CD4-positive, alpha-beta memory T cell (primary cell): Measurements from ENCODE around the gene PFDN1. TPM values are rescaled to one million over a fixed set of nuclear protein-coding genes. Genes with fewer than 3 reads are reported as not detected.

Experiments used
- CTCF ChIA-PET: fragments of 350-600 bp; sonication (Branson Sonifier 250); formaldehyde crosslinking; loops from one replicate; lab custom pipeline; 2021; ENCODE audit warnings: inconsistent platforms; ENCODE audit not compliant: partially characterized antibody; lab: Charles Lee
- POLR2A ChIA-PET: fragments of 350-600 bp; sonication (Branson Sonifier 250); formaldehyde crosslinking; loops from one replicate; lab custom pipeline; 2021; ENCODE audit not compliant: partially characterized antibody; lab: Charles Lee
- DNase-seq, 5 donors: peaks; one replicate each; pipeline versions ENCODE4 v3.0.0 to v3.0.0-alpha.2; 2020 to 2022; ENCODE audit warnings: mixed read lengths in 1 of 5
- H3K27ac ChIP-seq: one replicate; pipeline ENCODE4 v1.7.0; 2013; ENCODE audit warnings: low read depth, low read length
- H3K27me3 ChIP-seq: 2 replicates; pipeline ENCODE4 v1.7.0; 2013; ENCODE audit warnings: mild to moderate bottlenecking, low read length, moderate library complexity; ENCODE audit not compliant: insufficient read depth
- H3K36me3 ChIP-seq: 2 replicates; pipeline ENCODE4 v1.7.0; 2013; ENCODE audit warnings: mild to moderate bottlenecking, low read length, moderate library complexity; ENCODE audit not compliant: insufficient read depth
- H3K4me1 ChIP-seq: 2 replicates; pipeline ENCODE4 v1.7.0; 2013; ENCODE audit warnings: mild to moderate bottlenecking, low read length, moderate library complexity; ENCODE audit not compliant: insufficient read depth
- H3K4me3 ChIP-seq, 2 donors: one replicate each; pipeline ENCODE4 v1.7.0; 2013; ENCODE audit warnings: low read length in 2 of 2, mild to moderate bottlenecking in 1 of 2
- H3K9me3 ChIP-seq, 2 donors: one replicate each; pipeline ENCODE4 v1.7.0; 2013; ENCODE audit warnings: low read length in 2 of 2, control low read depth in 1 of 2; ENCODE audit not compliant: control insufficient read depth in 1 of 2
- H3K27ac Mint-ChIP-seq, 7 donors: one replicate each; pipeline ENCODE4 v1.8.0; 2020 to 2021; ENCODE audit warnings: mixed read lengths in 7 of 7, mild to moderate bottlenecking in 6 of 7, inconsistent platforms in 3 of 7, moderate library complexity in 3 of 7
- H3K27me3 Mint-ChIP-seq, 2 donors: one replicate each; pipeline ENCODE4 v1.8.0; 2020 to 2021; ENCODE audit warnings: mixed read lengths in 2 of 2
- H3K36me3 Mint-ChIP-seq, 2 donors: one replicate each; pipeline ENCODE4 v1.8.0; 2020 to 2021; ENCODE audit warnings: mixed read lengths in 2 of 2, inconsistent platforms in 1 of 2, mild to moderate bottlenecking in 1 of 2
- H3K4me1 Mint-ChIP-seq, 4 donors: one replicate each; pipeline ENCODE4 v1.8.0; 2020 to 2021; ENCODE audit warnings: mixed read lengths in 4 of 4, mild to moderate bottlenecking in 1 of 4
- H3K4me3 Mint-ChIP-seq, 8 donors: one replicate each; pipeline ENCODE4 v1.8.0; 2020 to 2021; ENCODE audit warnings: mixed read lengths in 8 of 8, mild to moderate bottlenecking in 7 of 8, moderate library complexity in 6 of 8, inconsistent platforms in 3 of 8
- H3K9me3 Mint-ChIP-seq, 8 donors: one replicate each; pipeline ENCODE4 v1.8.0; 2020 to 2021; ENCODE audit warnings: mixed read lengths in 8 of 8, mild to moderate bottlenecking in 5 of 8, inconsistent platforms in 3 of 8, moderate library complexity in 1 of 8
- intact Hi-C: fragments of 100-400 bp; cut with micrococcal nuclease; formaldehyde crosslinking; loops from one replicate; pipeline ENCODE4 v1.15.1; 2023
- polyA plus RNA-seq, 2 donors: library from polyadenylated mRNA; unstranded; fragments of 300-500 nt; fragmentation: Illumina TruSeq; gene quantifications; one replicate each; pipeline ENCODE4 v1.2.3, GENCODE V29; 2021
- total RNA-seq, 2 experiments: library from RNA; stranded (reverse); gene quantifications; one replicate each; pipeline ENCODE4 v1.2.3, GENCODE V29; 2021

Gene PFDN1
- total and polyA plus RNA-seq, 4 experiments from 2014 or later: 24.8 to 223 (median 70.9) TPM

DNA sequence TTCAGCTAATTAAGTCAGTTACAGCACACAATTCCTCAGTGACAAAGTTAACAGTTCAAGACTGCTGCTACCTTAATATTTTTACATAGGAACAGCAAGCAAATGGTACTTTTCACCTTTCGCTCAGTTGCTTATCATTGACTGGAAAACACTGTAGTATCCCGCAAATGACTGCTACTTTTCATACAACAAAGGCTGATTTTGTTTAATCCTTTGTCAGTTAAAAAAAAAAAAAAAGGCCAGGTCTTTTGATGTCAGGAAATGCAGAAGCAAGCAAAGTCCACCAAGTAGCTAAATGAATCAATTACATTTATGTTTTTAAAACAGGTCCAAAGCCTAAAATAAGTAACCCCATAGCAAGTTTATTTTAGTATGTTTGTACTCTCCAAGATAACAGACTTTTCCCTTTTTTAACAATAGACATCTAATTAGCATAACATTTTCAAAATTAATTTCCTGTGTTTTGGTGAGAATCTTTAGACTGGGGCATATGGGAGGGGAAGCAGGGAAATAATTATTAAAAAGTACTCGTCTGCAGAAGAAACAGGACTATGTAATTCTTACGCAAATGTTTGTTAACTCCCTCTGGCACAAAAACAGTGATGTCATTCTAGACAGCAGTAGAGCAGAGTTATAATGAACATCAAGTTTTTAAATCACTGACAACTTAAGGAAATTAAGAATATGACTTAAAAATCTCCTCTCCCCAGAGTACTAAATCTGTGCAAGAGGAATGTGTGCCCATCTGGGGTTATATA, 9.6 kb downstream of the PFDN1 start:
- H3K4me3 Mint-ChIP-seq: peak overlapping the region in 3 of 8 donors; percentile 8 to 52 (median 11)
- POLR2A ChIA-PET: interaction anchor here (1.0 to 1.5 kb wide), 2 partner anchors 10 to 108 kb away, joined by 3 to 4 read pairs; partner anchors contain the start of genes ANKHD1 and PFDN1

GRCh38 chr5:140292212-140293036, 10.5 kb downstream of the PFDN1 start:
- no peaks in the 10 kb centered on the region for H3K27me3 Mint-ChIP-seq
- Histone ChIP-seq H3K9me3 (no peaks in the 10 kb centered on the region), H3K27me3 (no peaks in the 10 kb centered on the region), H3K27ac (no peak overlapping the region), H3K36me3 (no peaks in the 10 kb centered on the region), H3K4me3 (no peak overlapping the region), H3K4me1 (peaks cover 31% of the 10 kb centered on the region)
- CTCF ChIA-PET: no interaction called here
- DNase-seq: no peak
- POLR2A ChIA-PET: interaction anchor here (1.0 to 1.5 kb wide), 2 partner anchors 11 to 109 kb away, joined by 3 to 4 read pairs; partner anchors contain the start of genes ANKHD1 and PFDN1
- peaks cover 45 to 65% (median 56%) of the 10 kb centered on the region in 4 donors for H3K4me1 Mint-ChIP-seq
- H3K36me3 Mint-ChIP-seq: peaks cover 12 to 18% of the 10 kb centered on the region in 2 donors
- H3K9me3 Mint-ChIP-seq: no peaks in the 10 kb centered on the region
- peak overlapping the region in 1 of 8 donors; percentile 8 for H3K4me3 Mint-ChIP-seq
- intact Hi-C loops: no loop called here
- H3K27ac Mint-ChIP-seq: peak overlapping the region in 4 of 7 donors; percentile 38 to 76 (median 73)

More for the DNA sequence above, 9.6 kb downstream of the PFDN1 start:
- Histone ChIP-seq H3K27me3 (no peaks in the 10 kb centered on the region), H3K27ac (no peak overlapping the region), H3K4me1 (peaks cover 31% of the 10 kb centered on the region), H3K9me3 (no peaks in the 10 kb centered on the region), H3K4me3 (no peak overlapping the region), H3K36me3 (no peaks in the 10 kb centered on the region)
- peak in 1 of 5 donors; percentile 10 for DNase-seq
- CTCF ChIA-PET: interaction anchor here (1.3 kb wide), 1 partner anchor 49 kb away, joined by 3 read pairs; no protein-coding TSS in a partner anchor
- Mint-ChIP-seq H3K36me3 (peaks cover 18 to 20% of the 10 kb centered on the region in 2 donors), H3K27ac (peak overlapping the region in 5 of 7 donors; percentile 38 to 76 (median 70)), H3K4me1 (peaks cover 44 to 62% (median 52%) of the 10 kb centered on the region in 4 donors), H3K9me3 (no peaks in the 10 kb centered on the region), H3K27me3 (no peaks in the 10 kb centered on the region)
- intact Hi-C loops: no loop called here

- no peak overlapping the region for H3K4me3 Mint-ChIP-seq
- no peaks in the 10 kb centered on the region for H3K27me3 ChIP-seq
- no peaks in the 10 kb centered on the region for H3K36me3 ChIP-seq
- peaks cover 2 to 9% of the 10 kb centered on the region in 2 donors for H3K36me3 Mint-ChIP-seq
- H3K27ac ChIP-seq: no peak overlapping the region
- peaks cover 8% of the 10 kb centered on the region for H3K4me1 ChIP-seq
- no peak overlapping the region for H3K4me3 ChIP-seq
- H3K4me1 Mint-ChIP-seq: peaks cover 20 to 37% (median 33%) of the 10 kb centered on the region in 4 donors
- no peak overlapping the region for H3K27ac Mint-ChIP-seq
- intact Hi-C loops: no loop called here
- H3K9me3 ChIP-seq: no peaks in the 10 kb centered on the region
- H3K9me3 Mint-ChIP-seq: no peaks in the 10 kb centered on the region
- POLR2A ChIA-PET: no interaction called here
- CTCF ChIA-PET: interaction anchor here (0.6 to 1.0 kb wide), 2 partner anchors 64 to 91 kb away, joined by 3 read pairs; no protein-coding TSS in a partner anchor
- DNase-seq: no peak
- no peaks in the 10 kb centered on the region for H3K27me3 Mint-ChIP-seq
Measured at GRCh38 chr5:140287801-140288521, 14.9 kb downstream of the PFDN1 start.

DNA sequence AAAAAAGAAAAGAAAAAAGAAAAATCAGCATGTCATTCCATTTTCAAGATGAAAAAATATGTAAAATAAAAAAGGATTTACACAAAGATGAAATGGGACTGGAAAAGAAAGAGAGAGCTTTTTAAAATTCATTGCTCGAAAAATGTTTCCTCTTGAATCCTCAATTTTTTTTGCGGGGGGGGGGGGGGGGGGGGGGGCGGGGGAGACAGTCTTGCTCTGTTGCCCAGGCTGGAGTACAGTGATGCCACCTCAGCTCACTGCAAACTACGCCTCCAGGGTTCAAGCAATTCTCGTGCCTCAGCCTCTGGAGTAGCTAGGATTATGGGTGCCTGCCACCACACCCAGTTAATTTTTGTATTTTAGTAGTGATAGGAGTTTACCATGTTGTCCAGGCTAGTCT, 16.5 kb downstream of the PFDN1 start:
- Mint-ChIP-seq H3K27ac (no peak overlapping the region), H3K27me3 (no peaks in the 10 kb centered on the region), H3K36me3 (peaks cover 2 to 8% of the 10 kb centered on the region in 2 donors), H3K9me3 (no peaks in the 10 kb centered on the region), H3K4me1 (peaks cover 16 to 34% (median 28%) of the 10 kb centered on the region in 4 donors), H3K4me3 (no peak overlapping the region)
- intact Hi-C loops: no loop called here
- Histone ChIP-seq H3K9me3 (no peaks in the 10 kb centered on the region), H3K36me3 (no peaks in the 10 kb centered on the region), H3K27me3 (no peaks in the 10 kb centered on the region), H3K4me1 (no peaks in the 10 kb centered on the region), H3K4me3 (no peak overlapping the region), H3K27ac (no peak overlapping the region)
- POLR2A ChIA-PET: interaction anchor here (0.8 kb wide), 1 partner anchor 16 kb away, joined by 4 read pairs; the partner anchor contains the start of gene PFDN1
- no peak for DNase-seq
- CTCF ChIA-PET: no interaction called here

DNA sequence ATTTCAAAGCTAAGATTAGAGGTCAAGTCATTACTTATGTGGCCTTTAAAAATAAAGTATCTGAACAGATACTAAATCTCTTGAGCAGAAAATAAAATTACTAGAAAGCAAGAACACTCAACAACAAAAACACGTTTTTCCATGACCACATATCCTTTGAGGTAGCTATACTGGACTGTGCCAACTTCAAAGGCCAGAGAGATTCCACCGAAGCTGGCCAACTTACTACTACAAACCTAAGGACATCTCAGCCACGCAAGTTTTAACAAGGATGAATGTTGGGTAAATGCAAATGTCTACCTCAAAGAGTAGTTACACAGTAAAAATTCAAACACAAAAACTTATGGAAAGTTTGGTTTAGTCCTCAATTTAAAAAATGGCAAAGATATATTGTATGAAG, 18.9 kb downstream of the PFDN1 start:
- intact Hi-C loops: no loop called here
- Mint-ChIP-seq H3K4me1 (peaks cover 6 to 18% (median 15%) of the 10 kb centered on the region in 4 donors), H3K36me3 (peaks cover 0 to 10% of the 10 kb centered on the region in 2 donors), H3K27me3 (no peaks in the 10 kb centered on the region), H3K9me3 (no peaks in the 10 kb centered on the region), H3K4me3 (no peak overlapping the region), H3K27ac (no peak overlapping the region)
- no peak overlapping the region for H3K27ac ChIP-seq
- CTCF ChIA-PET: interaction anchor here (0.7 kb wide), 1 partner anchor 68 kb away, joined by 3 read pairs; no protein-coding TSS in a partner anchor
- H3K4me3 ChIP-seq: no peak overlapping the region
- DNase-seq: no peak
- H3K36me3 ChIP-seq: no peaks in the 10 kb centered on the region
- no peaks in the 10 kb centered on the region for H3K9me3 ChIP-seq
- POLR2A ChIA-PET: no interaction called here
- H3K27me3 ChIP-seq: no peaks in the 10 kb centered on the region
- H3K4me1 ChIP-seq: no peaks in the 10 kb centered on the region

- H3K4me3 ChIP-seq: no peak overlapping the region
- no peaks in the 10 kb centered on the region for H3K27me3 ChIP-seq
- no peaks in the 10 kb centered on the region for H3K9me3 Mint-ChIP-seq
- H3K27me3 Mint-ChIP-seq: no peaks in the 10 kb centered on the region
- ChIA-PET POLR2A (no interaction called here), CTCF (interaction anchor here (1.5 kb wide), 1 partner anchor 10 kb away, joined by 4 read pairs; no protein-coding TSS in a partner anchor)
- no peaks in the 10 kb centered on the region for H3K4me1 ChIP-seq
- H3K27ac Mint-ChIP-seq: peak overlapping the region in 1 of 7 donors; percentile 31
- intact Hi-C loops: no loop called here
- H3K27ac ChIP-seq: no peak overlapping the region
- H3K36me3 Mint-ChIP-seq: peaks cover 12 to 15% of the 10 kb centered on the region in 2 donors
- no peaks in the 10 kb centered on the region for H3K9me3 ChIP-seq
- H3K36me3 ChIP-seq: no peaks in the 10 kb centered on the region
- no peak overlapping the region for H3K4me3 Mint-ChIP-seq
- peaks cover 6 to 12% (median 7%) of the 10 kb centered on the region in 4 donors for H3K4me1 Mint-ChIP-seq
- no peak for DNase-seq
Measured at GRCh38 chr5:140282266-140282665, 20.6 kb downstream of the PFDN1 start.
